Measurements from ENCODE around the gene DCTPP1.

GRCh38 chr16:30397056-30397455, 32.8 kb downstream of the DCTPP1 start:
- TF ChIP-seq POLR2A (IDR thresholded peaks at IDR 0.05): no peak
- TF ChIP-seq, protein P1, sequence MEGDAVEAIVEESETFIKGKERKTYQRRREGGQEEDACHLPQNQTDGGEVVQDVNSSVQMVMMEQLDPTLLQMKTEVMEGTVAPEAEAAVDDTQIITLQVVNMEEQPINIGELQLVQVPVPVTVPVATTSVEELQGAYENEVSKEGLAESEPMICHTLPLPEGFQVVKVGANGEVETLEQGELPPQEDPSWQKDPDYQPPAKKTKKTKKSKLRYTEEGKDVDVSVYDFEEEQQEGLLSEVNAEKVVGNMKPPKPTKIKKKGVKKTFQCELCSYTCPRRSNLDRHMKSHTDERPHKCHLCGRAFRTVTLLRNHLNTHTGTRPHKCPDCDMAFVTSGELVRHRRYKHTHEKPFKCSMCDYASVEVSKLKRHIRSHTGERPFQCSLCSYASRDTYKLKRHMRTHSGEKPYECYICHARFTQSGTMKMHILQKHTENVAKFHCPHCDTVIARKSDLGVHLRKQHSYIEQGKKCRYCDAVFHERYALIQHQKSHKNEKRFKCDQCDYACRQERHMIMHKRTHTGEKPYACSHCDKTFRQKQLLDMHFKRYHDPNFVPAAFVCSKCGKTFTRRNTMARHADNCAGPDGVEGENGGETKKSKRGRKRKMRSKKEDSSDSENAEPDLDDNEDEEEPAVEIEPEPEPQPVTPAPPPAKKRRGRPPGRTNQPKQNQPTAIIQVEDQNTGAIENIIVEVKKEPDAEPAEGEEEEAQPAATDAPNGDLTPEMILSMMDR (IDR thresholded peaks at IDR 0.05): no peak

Measured in lower leg skin (tissue), 3 donors.